Measurements from ENCODE around the gene POLE4. TPM values are rescaled to one million over a fixed set of nuclear protein-coding genes. Genes with fewer than 3 reads are reported as not detected.
A peak's percentile ranks its signal among the peaks of the same experiment; 100 is the strongest.

Gene POLE4
- total RNA-seq, 1 donor from 2014 or later: 39.5 TPM

DNA sequence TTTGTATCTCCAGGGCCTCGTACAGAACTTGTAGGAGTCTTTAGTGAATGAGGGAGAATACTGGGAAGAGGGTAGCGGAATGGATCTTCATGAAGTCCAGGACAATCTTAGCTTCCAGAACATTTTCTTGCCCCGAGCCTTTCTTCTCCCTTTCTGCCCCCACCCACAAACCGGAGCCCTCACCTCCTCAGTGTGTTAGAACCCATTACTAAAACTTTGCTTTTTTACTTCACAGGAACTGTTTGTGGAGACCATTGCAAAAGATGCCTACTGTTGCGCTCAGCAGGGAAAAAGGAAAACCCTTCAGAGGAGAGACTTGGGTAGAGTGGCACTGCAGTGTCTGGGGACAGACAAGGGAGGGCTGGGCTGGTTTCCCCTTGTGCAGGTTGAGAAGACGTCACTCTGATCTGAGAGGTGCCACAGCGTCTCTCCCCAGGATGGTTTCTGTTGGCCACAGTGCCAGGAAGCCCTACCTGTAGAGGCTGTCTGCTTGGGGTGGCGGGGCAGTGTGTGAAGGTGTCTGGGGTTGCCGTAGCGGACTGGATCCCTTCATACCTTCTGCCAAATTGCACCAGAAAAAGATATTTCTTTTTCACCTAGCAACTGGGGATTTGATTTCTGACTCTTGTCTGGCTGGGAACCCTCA lies 786 bp downstream of the POLE4 start:
- no peaks in the 10 kb centered on the region for H3K27me3 Mint-ChIP-seq (ENCODE audit: low read depth)
- TF ChIP-seq, protein P1, sequence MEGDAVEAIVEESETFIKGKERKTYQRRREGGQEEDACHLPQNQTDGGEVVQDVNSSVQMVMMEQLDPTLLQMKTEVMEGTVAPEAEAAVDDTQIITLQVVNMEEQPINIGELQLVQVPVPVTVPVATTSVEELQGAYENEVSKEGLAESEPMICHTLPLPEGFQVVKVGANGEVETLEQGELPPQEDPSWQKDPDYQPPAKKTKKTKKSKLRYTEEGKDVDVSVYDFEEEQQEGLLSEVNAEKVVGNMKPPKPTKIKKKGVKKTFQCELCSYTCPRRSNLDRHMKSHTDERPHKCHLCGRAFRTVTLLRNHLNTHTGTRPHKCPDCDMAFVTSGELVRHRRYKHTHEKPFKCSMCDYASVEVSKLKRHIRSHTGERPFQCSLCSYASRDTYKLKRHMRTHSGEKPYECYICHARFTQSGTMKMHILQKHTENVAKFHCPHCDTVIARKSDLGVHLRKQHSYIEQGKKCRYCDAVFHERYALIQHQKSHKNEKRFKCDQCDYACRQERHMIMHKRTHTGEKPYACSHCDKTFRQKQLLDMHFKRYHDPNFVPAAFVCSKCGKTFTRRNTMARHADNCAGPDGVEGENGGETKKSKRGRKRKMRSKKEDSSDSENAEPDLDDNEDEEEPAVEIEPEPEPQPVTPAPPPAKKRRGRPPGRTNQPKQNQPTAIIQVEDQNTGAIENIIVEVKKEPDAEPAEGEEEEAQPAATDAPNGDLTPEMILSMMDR (IDR thresholded peaks at IDR 0.05): no peak
- H3K4me1 Mint-ChIP-seq (ENCODE audit: low read depth): peaks cover 17% of the 10 kb centered on the region
- H3K4me3 Mint-ChIP-seq (ENCODE audit: unreplicated experiment): peak overlapping the region; percentile 79
- no peak for DNase-seq (ENCODE audit: low spot score)
- H3K36me3 Mint-ChIP-seq (ENCODE audit: low read depth): peaks cover 17% of the 10 kb centered on the region
- H3K27ac Mint-ChIP-seq (ENCODE audit: unreplicated experiment): peak overlapping the region; percentile 80
- peaks cover 3% of the 10 kb centered on the region for H3K9me3 Mint-ChIP-seq (ENCODE audit: low read depth)

DNA sequence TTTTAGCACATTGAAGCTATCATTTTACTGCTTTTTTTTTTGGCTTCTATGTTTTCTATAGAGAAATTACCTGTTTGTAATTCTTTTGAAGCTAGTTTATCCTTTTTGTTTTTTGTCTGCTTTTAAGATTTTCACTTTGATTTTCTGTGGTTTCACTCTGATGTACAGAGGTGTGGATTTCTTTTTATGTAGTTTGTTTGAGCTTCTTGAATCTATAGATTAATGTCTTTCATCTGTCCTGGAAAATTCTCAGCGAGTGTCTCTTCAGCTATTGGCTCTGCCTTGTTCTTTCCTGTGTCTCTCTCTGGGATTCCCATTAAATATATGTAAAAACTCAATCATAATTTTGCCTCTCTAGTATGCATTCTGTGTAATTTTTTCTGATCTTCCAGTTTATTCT lies 8.4 kb downstream of the POLE4 start:
- Mint-ChIP-seq H3K27ac (ENCODE audit: unreplicated experiment) (no peak overlapping the region), H3K9me3 (ENCODE audit: low read depth) (peaks cover 16% of the 10 kb centered on the region), H3K4me1 (ENCODE audit: low read depth) (no peaks in the 10 kb centered on the region), H3K27me3 (ENCODE audit: low read depth) (no peaks in the 10 kb centered on the region), H3K4me3 (ENCODE audit: unreplicated experiment) (no peak overlapping the region), H3K36me3 (ENCODE audit: low read depth) (peaks cover 31% of the 10 kb centered on the region)
- no peak for DNase-seq (ENCODE audit: low spot score)
- TF ChIP-seq, protein P1 (IDR thresholded peaks at IDR 0.05): no peak

DNA sequence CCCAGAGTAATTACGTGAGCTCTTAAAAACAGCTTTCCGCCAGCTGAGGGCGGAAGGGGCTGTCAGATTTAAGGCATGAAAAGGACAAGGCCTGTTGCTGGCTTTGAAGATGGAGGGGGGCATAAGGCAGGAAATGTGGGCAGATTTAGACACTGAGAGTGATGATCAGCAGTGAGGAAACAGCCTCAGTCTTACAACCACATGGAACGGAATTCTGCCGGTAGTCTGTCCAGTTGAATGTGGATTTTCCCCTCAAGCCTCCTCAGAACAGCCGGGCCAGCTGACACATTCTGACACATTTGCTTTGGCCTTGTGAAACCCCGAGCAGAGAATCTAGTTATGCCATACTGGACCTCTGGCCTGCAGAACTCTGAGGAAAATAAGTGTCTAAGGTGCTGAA lies 16.6 kb downstream of the POLE4 start:
- no peak overlapping the region for H3K4me3 Mint-ChIP-seq (ENCODE audit: unreplicated experiment)
- H3K27ac Mint-ChIP-seq (ENCODE audit: unreplicated experiment): no peak overlapping the region
- TF ChIP-seq, protein P1 (IDR thresholded peaks at IDR 0.05): no peak
- no peaks in the 10 kb centered on the region for H3K4me1 Mint-ChIP-seq (ENCODE audit: low read depth)
- DNase-seq (ENCODE audit: low spot score): no peak
- H3K27me3 Mint-ChIP-seq (ENCODE audit: low read depth): no peaks in the 10 kb centered on the region
- no peaks in the 10 kb centered on the region for H3K9me3 Mint-ChIP-seq (ENCODE audit: low read depth)
- peaks cover 2% of the 10 kb centered on the region for H3K36me3 Mint-ChIP-seq (ENCODE audit: low read depth)

DNA sequence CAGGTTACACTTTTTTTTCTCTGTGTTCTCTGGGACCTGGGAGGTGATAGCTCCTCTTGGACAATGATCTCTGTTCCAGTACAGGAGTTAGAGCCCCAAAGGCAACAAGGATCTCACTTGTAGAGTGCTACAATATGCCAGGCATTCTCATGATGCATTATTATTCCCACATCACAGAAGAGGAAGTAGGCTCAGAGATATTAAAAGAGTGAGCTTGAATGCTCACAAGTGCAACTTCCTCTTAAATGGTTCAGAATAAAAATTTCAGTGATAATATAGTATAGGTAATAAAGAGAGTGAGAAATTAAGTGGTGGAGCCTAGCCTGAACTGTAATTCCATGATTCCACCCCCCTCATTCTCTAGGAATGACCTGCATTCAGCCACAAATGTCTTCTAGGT lies 21.4 kb downstream of the POLE4 start:
- no peak overlapping the region for H3K4me3 Mint-ChIP-seq (ENCODE audit: unreplicated experiment)
- no peaks in the 10 kb centered on the region for H3K4me1 Mint-ChIP-seq (ENCODE audit: low read depth)
- H3K27ac Mint-ChIP-seq (ENCODE audit: unreplicated experiment): no peak overlapping the region
- H3K9me3 Mint-ChIP-seq (ENCODE audit: low read depth): no peaks in the 10 kb centered on the region
- DNase-seq (ENCODE audit: low spot score): no peak
- no peaks in the 10 kb centered on the region for H3K27me3 Mint-ChIP-seq (ENCODE audit: low read depth)
- TF ChIP-seq, protein P1 (IDR thresholded peaks at IDR 0.05): no peak
- no peaks in the 10 kb centered on the region for H3K36me3 Mint-ChIP-seq (ENCODE audit: low read depth)

DNA sequence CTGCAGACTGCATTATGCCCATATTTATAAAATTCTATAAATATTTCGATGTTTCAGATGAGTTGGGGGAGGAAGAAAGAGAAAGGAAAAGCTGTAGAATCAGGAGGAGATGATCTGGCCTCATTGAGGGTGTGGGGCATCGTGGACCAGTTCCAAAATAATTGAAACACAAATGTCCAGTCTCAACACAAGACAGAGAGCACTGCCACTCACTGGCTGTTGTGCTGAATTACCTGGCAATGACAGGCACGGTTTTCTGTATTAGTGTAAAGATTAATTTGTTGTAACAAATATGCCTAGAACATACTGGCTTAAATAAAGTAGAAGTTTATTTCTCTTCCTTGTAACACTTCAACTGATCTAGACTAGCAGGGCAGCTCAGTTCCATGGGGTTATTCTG lies 24.1 kb downstream of the POLE4 start:
- Mint-ChIP-seq H3K4me3 (ENCODE audit: unreplicated experiment) (no peak overlapping the region), H3K36me3 (ENCODE audit: low read depth) (peaks cover 2% of the 10 kb centered on the region), H3K9me3 (ENCODE audit: low read depth) (peaks cover under 1% of the 10 kb centered on the region), H3K27ac (ENCODE audit: unreplicated experiment) (no peak overlapping the region), H3K4me1 (ENCODE audit: low read depth) (no peaks in the 10 kb centered on the region), H3K27me3 (ENCODE audit: low read depth) (no peaks in the 10 kb centered on the region)
- DNase-seq (ENCODE audit: low spot score): no peak
- TF ChIP-seq, protein P1 (IDR thresholded peaks at IDR 0.05): peak; percentile 63
